Measurements from ENCODE around the gene C6orf15. TPM values are rescaled to one million over a fixed set of nuclear protein-coding genes. Genes with fewer than 3 reads are reported as not detected.

Gene C6orf15
- total and polyA plus RNA-seq, 7 experiments from 2014 or later: not detected

DNA sequence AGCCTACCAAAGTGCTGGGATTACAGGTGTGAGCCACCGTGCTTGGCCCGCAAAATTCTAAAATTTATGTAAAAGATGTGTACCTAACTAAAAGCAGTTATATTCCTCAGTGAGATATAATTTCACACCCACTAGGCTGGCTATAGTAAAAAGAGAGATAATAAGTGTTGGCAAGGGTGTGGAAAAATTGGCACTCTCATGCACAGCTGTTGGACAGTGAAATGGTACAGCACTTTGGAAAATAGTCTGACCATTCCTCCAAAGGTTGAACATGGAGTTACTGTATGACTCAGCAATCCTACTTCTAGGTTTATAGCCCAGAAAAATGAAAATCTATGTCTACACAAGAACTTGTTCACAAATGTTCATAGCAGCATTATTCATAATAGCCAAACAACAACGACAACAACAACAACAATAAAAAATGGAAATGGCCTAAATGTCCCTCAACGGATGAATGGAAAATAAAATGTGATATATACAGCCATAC, 13.9 kb downstream of the C6orf15 start:
- H3K27ac Mint-ChIP-seq: peak overlapping the region in 2 of 9 donors; percentile 20 to 59
- Histone ChIP-seq H3K4me3 (ENCODE audit: low read length) (no peak overlapping the region), H3K27ac (ENCODE audit: low read depth, low read length) (no peak overlapping the region), H3K36me3 (ENCODE audit: control insufficient read depth in 2 of 3, insufficient read depth in 3 of 3, low read length in 3 of 3) (no peaks in the 10 kb centered on the region), H3K4me1 (ENCODE audit: control insufficient read depth in 2 of 2, insufficient read depth in 2 of 2, low read length in 2 of 2) (peaks cover 28 to 34% of the 10 kb centered on the region in 2 donors), H3K27me3 (ENCODE audit: control insufficient read depth in 2 of 2, insufficient read depth in 2 of 2, low read length in 2 of 2) (no peaks in the 10 kb centered on the region), H3K9me3 (ENCODE audit: control insufficient read depth in 2 of 3, low read length in 3 of 3) (no peaks in the 10 kb centered on the region)
- intact Hi-C loops (cut with micrococcal nuclease): no loop called here
- ATAC-seq: no peak
- DNase-seq: no peak
- H3K4me1 Mint-ChIP-seq: peaks cover 16 to 49% (median 44%) of the 10 kb centered on the region in 7 donors
- no peak overlapping the region for H3K4me3 Mint-ChIP-seq
- peaks cover 0 to 1% (median 0%) of the 10 kb centered on the region in 5 donors for H3K36me3 Mint-ChIP-seq
- ChIA-PET POLR2A (no interaction called here), CTCF (no interaction called here)
- H3K27me3 Mint-ChIP-seq: peaks cover 0 to 21% (median 0%) of the 10 kb centered on the region in 5 donors
- H3K9me3 Mint-ChIP-seq: peaks cover 0 to 3% (median 0%) of the 10 kb centered on the region in 11 donors

DNA sequence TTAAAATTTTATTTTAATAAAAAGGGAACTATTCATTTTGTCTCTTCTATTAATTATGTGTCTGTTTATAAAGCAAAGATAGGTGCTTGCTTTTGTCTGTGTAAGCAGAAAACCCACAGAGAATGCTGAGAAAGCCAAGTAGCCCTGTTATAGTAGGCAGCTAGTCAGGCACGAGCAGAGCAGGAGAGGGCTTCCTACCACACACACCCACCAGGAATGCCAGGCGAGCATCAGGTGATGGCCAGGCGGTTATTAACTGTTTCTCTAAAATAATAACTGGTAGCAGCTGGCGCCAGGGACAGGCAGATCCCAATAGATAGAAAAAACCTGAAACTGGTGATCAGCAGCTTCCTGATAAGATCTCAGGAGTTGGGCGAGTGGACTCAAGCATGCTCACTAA, 15.7 kb downstream of the C6orf15 start:
- Mint-ChIP-seq H3K4me1 (peaks cover 16 to 54% (median 42%) of the 10 kb centered on the region in 7 donors), H3K27ac (peak overlapping the region in 3 of 9 donors; percentile 51 to 98 (median 93)), H3K4me3 (peak overlapping the region in 4 of 10 donors; percentile 41 to 64 (median 55)), H3K36me3 (peaks cover 0 to 1% (median 0%) of the 10 kb centered on the region in 5 donors), H3K27me3 (peaks cover 0 to 16% (median 0%) of the 10 kb centered on the region in 5 donors), H3K9me3 (peaks cover 0 to 3% (median 0%) of the 10 kb centered on the region in 11 donors)
- H3K27me3 ChIP-seq (ENCODE audit: control insufficient read depth in 2 of 2, insufficient read depth in 2 of 2, low read length in 2 of 2): no peaks in the 10 kb centered on the region
- H3K4me3 ChIP-seq (ENCODE audit: low read length): no peak overlapping the region
- no peaks in the 10 kb centered on the region for H3K36me3 ChIP-seq (ENCODE audit: control insufficient read depth in 2 of 3, insufficient read depth in 3 of 3, low read length in 3 of 3)
- intact Hi-C loops (cut with micrococcal nuclease): no loop called here
- POLR2A ChIA-PET: interaction anchor here (0.6 to 2.3 kb wide), 6 partner anchors 10 to 567 kb away, joined by 3 to 9 read pairs (median 4); no protein-coding TSS in a partner anchor
- ATAC-seq (no peak), DNase-seq (no peak)
- H3K4me1 ChIP-seq (ENCODE audit: control insufficient read depth in 2 of 2, insufficient read depth in 2 of 2, low read length in 2 of 2): peaks cover 28 to 39% of the 10 kb centered on the region in 2 donors
- no peak overlapping the region for H3K27ac ChIP-seq (ENCODE audit: low read depth, low read length)
- no peaks in the 10 kb centered on the region for H3K9me3 ChIP-seq (ENCODE audit: control insufficient read depth in 2 of 3, low read length in 3 of 3)
- CTCF ChIA-PET: interaction anchor here (0.6 to 2.5 kb wide), 5 partner anchors 9 to 745 kb away, joined by 3 to 15 read pairs (median 4); partner anchors contain the start of gene PSORS1C1

DNA sequence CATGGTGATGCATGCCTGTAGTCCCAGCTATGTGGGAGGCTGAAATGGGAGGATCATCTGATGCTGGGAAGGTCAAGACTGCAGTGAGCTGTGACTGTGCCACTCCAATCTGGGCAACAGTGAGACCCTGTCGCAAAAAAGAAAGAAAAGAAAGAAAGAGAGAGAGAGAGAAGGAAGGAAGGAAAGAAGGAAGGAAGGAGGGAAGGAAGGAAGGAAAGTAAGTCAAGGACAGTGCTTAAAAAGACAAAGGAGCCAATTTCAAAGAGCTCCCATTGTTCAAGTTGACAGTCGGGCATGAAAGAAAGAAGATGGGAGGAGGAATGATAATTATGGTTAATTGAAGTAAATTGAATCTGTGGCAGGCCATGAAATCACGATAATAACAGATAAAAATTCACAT, 16.2 kb downstream of the C6orf15 start:
- no peak for DNase-seq
- H3K4me1 Mint-ChIP-seq: peaks cover 16 to 54% (median 42%) of the 10 kb centered on the region in 7 donors
- CTCF ChIA-PET: interaction anchor here (0.6 to 3.5 kb wide), 6 partner anchors 9 to 745 kb away, joined by 3 to 21 read pairs (median 8); partner anchors contain the start of genes PSORS1C1 and VARS2
- peaks cover 0 to 16% (median 0%) of the 10 kb centered on the region in 5 donors for H3K27me3 Mint-ChIP-seq
- peak overlapping the region in 6 of 9 donors; percentile 51 to 98 (median 78) for H3K27ac Mint-ChIP-seq
- no peak overlapping the region for H3K4me3 ChIP-seq (ENCODE audit: low read length)
- peaks cover 0 to 3% (median 0%) of the 10 kb centered on the region in 11 donors for H3K9me3 Mint-ChIP-seq
- H3K4me1 ChIP-seq (ENCODE audit: control insufficient read depth in 2 of 2, insufficient read depth in 2 of 2, low read length in 2 of 2): peaks cover 28 to 39% of the 10 kb centered on the region in 2 donors
- H3K36me3 Mint-ChIP-seq: peaks cover 0 to 1% (median 0%) of the 10 kb centered on the region in 5 donors
- no peaks in the 10 kb centered on the region for H3K36me3 ChIP-seq (ENCODE audit: control insufficient read depth in 2 of 3, insufficient read depth in 3 of 3, low read length in 3 of 3)
- H3K27me3 ChIP-seq (ENCODE audit: control insufficient read depth in 2 of 2, insufficient read depth in 2 of 2, low read length in 2 of 2): no peaks in the 10 kb centered on the region
- ATAC-seq: no peak
- intact Hi-C loops (cut with micrococcal nuclease): no loop called here
- POLR2A ChIA-PET: interaction anchor here (0.9 to 2.3 kb wide), 5 partner anchors 9 to 207 kb away, joined by 3 to 9 read pairs (median 4); no protein-coding TSS in a partner anchor
- no peaks in the 10 kb centered on the region for H3K9me3 ChIP-seq (ENCODE audit: control insufficient read depth in 2 of 3, low read length in 3 of 3)
- no peak overlapping the region for H3K27ac ChIP-seq (ENCODE audit: low read depth, low read length)
- peak overlapping the region in 6 of 10 donors; percentile 21 to 64 (median 55) for H3K4me3 Mint-ChIP-seq

- peaks cover 0 to 12% (median 0%) of the 10 kb centered on the region in 5 donors for H3K27me3 Mint-ChIP-seq
- H3K9me3 Mint-ChIP-seq: peaks cover 0 to 2% (median 0%) of the 10 kb centered on the region in 11 donors
- H3K4me1 Mint-ChIP-seq: peaks cover 16 to 54% (median 42%) of the 10 kb centered on the region in 7 donors
- peaks cover 0 to 1% (median 0%) of the 10 kb centered on the region in 5 donors for H3K36me3 Mint-ChIP-seq
- Histone ChIP-seq H3K36me3 (ENCODE audit: control insufficient read depth in 2 of 3, insufficient read depth in 3 of 3, low read length in 3 of 3) (no peaks in the 10 kb centered on the region), H3K4me3 (ENCODE audit: low read length) (peak overlapping the region; percentile 20), H3K27ac (ENCODE audit: low read depth, low read length) (peak overlapping the region; percentile 39), H3K4me1 (ENCODE audit: control insufficient read depth in 2 of 2, insufficient read depth in 2 of 2, low read length in 2 of 2) (peaks cover 28 to 39% of the 10 kb centered on the region in 2 donors), H3K27me3 (ENCODE audit: control insufficient read depth in 2 of 2, insufficient read depth in 2 of 2, low read length in 2 of 2) (no peaks in the 10 kb centered on the region), H3K9me3 (ENCODE audit: control insufficient read depth in 2 of 3, low read length in 3 of 3) (no peaks in the 10 kb centered on the region)
- intact Hi-C loops (cut with micrococcal nuclease): loop anchor here in 1 of 2 donors (1.0 kb wide), 2 partner anchors 21 to 34 kb away; no protein-coding TSS in a partner anchor
- DNase-seq: peak in 7 of 9 donors; percentile 13 to 75 (median 65)
- POLR2A ChIA-PET: interaction anchor here (0.6 to 2.5 kb wide), 8 partner anchors 15 to 562 kb away, joined by 3 to 11 read pairs (median 6); partner anchors contain the start of genes DDR1, PSORS1C1 and VARS2
- ATAC-seq: peak; percentile 78
- peak overlapping the region; percentile 58 to 91 (median 76) for H3K4me3 Mint-ChIP-seq
- CTCF ChIA-PET: interaction anchor here (0.6 to 3.5 kb wide), 11 partner anchors 8 to 412 kb away, joined by 3 to 21 read pairs (median 3); partner anchors contain the start of genes PSORS1C1 and VARS2
- H3K27ac Mint-ChIP-seq: peak overlapping the region; percentile 75 to 99 (median 96)
Observed at GRCh38 chr6:31094389-31094881, 17.9 kb downstream of the C6orf15 start.

DNA sequence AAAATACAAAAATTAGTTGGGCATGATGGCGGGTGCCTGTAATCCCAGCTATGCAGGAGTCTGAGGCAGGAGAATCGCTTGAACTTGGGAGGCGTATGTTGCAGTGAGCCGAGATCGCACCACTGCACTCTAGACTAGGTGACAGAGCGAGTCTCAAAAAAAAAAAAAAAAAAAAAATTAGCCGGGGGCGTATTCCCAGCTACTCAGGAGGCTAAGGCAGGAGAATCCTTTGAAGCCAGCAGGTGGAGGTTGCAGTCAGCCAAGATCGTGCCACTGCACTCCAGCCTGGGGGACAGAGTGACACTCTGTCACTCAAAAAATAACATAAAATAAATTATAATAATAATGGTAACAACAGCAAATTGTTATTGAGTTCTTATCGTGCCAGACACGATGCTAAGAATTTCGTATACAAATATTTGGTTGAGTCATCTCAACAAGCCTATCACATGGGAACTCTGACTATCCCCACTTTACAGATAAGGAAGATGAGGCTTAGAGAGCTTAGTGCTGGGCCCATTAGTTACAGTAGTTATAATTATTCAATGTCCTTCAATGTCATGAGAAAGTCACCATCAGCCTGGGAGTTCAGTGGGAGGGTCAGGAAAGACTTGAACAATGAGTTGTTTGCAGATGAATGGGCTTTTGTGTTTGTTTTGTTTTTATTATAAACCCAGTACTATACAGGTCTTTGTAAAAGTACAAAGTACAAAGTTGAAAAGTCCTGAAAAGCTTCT, 19.4 kb downstream of the C6orf15 start:
- CTCF ChIA-PET: interaction anchor here (0.6 to 3.5 kb wide), 13 partner anchors 9 to 1231 kb away, joined by 3 to 21 read pairs (median 3); partner anchors contain the start of genes PSORS1C1 and VARS2
- peaks cover 28 to 39% of the 10 kb centered on the region in 2 donors for H3K4me1 ChIP-seq (ENCODE audit: control insufficient read depth in 2 of 2, insufficient read depth in 2 of 2, low read length in 2 of 2)
- DNase-seq (no peak), ATAC-seq (no peak)
- Mint-ChIP-seq H3K9me3 (peaks cover 0 to 2% (median 0%) of the 10 kb centered on the region in 11 donors), H3K27ac (peak overlapping the region in 7 of 9 donors; percentile 33 to 98 (median 62)), H3K4me3 (peak overlapping the region in 1 of 10 donors; percentile 43), H3K27me3 (peaks cover 0 to 4% (median 0%) of the 10 kb centered on the region in 5 donors), H3K36me3 (peaks cover 0 to 1% (median 0%) of the 10 kb centered on the region in 5 donors), H3K4me1 (peaks cover 16 to 51% (median 39%) of the 10 kb centered on the region in 7 donors)
- no peaks in the 10 kb centered on the region for H3K9me3 ChIP-seq (ENCODE audit: control insufficient read depth in 2 of 3, low read length in 3 of 3)
- no peak overlapping the region for H3K27ac ChIP-seq (ENCODE audit: low read depth, low read length)
- no peaks in the 10 kb centered on the region for H3K36me3 ChIP-seq (ENCODE audit: control insufficient read depth in 2 of 3, insufficient read depth in 3 of 3, low read length in 3 of 3)
- H3K27me3 ChIP-seq (ENCODE audit: control insufficient read depth in 2 of 2, insufficient read depth in 2 of 2, low read length in 2 of 2): no peaks in the 10 kb centered on the region
- H3K4me3 ChIP-seq (ENCODE audit: low read length): no peak overlapping the region
- POLR2A ChIA-PET: interaction anchor here (0.9 to 2.5 kb wide), 10 partner anchors 9 to 560 kb away, joined by 3 to 11 read pairs (median 6); partner anchors contain the start of genes DDR1, PSORS1C1 and VARS2
- intact Hi-C loops (cut with micrococcal nuclease): no loop called here

GRCh38 chr6:31092238-31092637, 20.1 kb downstream of the C6orf15 start:
- peaks cover 28 to 39% of the 10 kb centered on the region in 2 donors for H3K4me1 ChIP-seq (ENCODE audit: control insufficient read depth in 2 of 2, insufficient read depth in 2 of 2, low read length in 2 of 2)
- peaks cover 0 to 6% (median 0%) of the 10 kb centered on the region in 5 donors for H3K27me3 Mint-ChIP-seq
- no peaks in the 10 kb centered on the region for H3K36me3 ChIP-seq (ENCODE audit: control insufficient read depth in 2 of 3, insufficient read depth in 3 of 3, low read length in 3 of 3)
- ChIA-PET CTCF (interaction anchor here (0.6 to 2.5 kb wide), 5 partner anchors 9 to 362 kb away, joined by 3 to 14 read pairs (median 4); partner anchors contain the start of gene PSORS1C1), POLR2A (interaction anchor here (0.8 to 1.8 kb wide), 3 partner anchors 13 to 269 kb away, joined by 3 to 6 read pairs (median 4); partner anchors contain the start of gene PSORS1C1)
- H3K4me1 Mint-ChIP-seq: peaks cover 18 to 50% (median 39%) of the 10 kb centered on the region in 7 donors
- peak overlapping the region in 2 of 9 donors; percentile 27 to 56 for H3K27ac Mint-ChIP-seq
- H3K9me3 ChIP-seq (ENCODE audit: control insufficient read depth in 2 of 3, low read length in 3 of 3): no peaks in the 10 kb centered on the region
- no peak for DNase-seq
- no peak overlapping the region for H3K27ac ChIP-seq (ENCODE audit: low read depth, low read length)
- intact Hi-C loops (cut with micrococcal nuclease): no loop called here
- ATAC-seq: no peak
- H3K9me3 Mint-ChIP-seq: peaks cover 0 to 2% (median 0%) of the 10 kb centered on the region in 11 donors
- no peaks in the 10 kb centered on the region for H3K27me3 ChIP-seq (ENCODE audit: control insufficient read depth in 2 of 2, insufficient read depth in 2 of 2, low read length in 2 of 2)
- no peak overlapping the region for H3K4me3 Mint-ChIP-seq
- H3K36me3 Mint-ChIP-seq: peaks cover 0 to 1% (median 0%) of the 10 kb centered on the region in 5 donors
- H3K4me3 ChIP-seq (ENCODE audit: low read length): no peak overlapping the region
